ENCODE measurements around the gene LOXHD1. TPM values are rescaled to one million over a fixed set of nuclear protein-coding genes. Genes with fewer than 3 reads are reported as not detected.

The LOXHD1 gene
- total RNA-seq, 2 experiments from 2014 or later, result not detected

- DNase-seq (no peak), ATAC-seq (ENCODE audit: poor library complexity) (no peak)
- H3K27ac Mint-ChIP-seq, result no peak overlapping the region
- no peaks in the 10 kb centered on the region for H3K9me3 Mint-ChIP-seq
- no peak overlapping the region for H3K4me3 ChIP-seq (ENCODE audit: low read length)
- ChIA-PET POLR2A (no interaction called here), CTCF (no interaction called here)
- H3K27me3 ChIP-seq (ENCODE audit: control insufficient read depth in 1 of 2, insufficient read depth in 2 of 2, low read length in 2 of 2), result no peaks in the 10 kb centered on the region
- H3K4me1 ChIP-seq (ENCODE audit: insufficient read depth, low read length), result no peaks in the 10 kb centered on the region
- no peak overlapping the region for H3K4me3 Mint-ChIP-seq
- no peaks in the 10 kb centered on the region for H3K36me3 ChIP-seq (ENCODE audit: insufficient read depth, low read length)
- no peak overlapping the region for H3K27ac ChIP-seq (ENCODE audit: low read depth in 1 of 2, low read length in 2 of 2)
- H3K9me3 ChIP-seq (ENCODE audit: control insufficient read depth in 1 of 2, insufficient read depth in 1 of 2, low read length in 2 of 2), result no peaks in the 10 kb centered on the region
- no peaks in the 10 kb centered on the region for H3K36me3 Mint-ChIP-seq (ENCODE audit: low read depth)
- H3K27me3 Mint-ChIP-seq, result no peaks in the 10 kb centered on the region
- no peak for TF ChIP-seq CTCF (IDR thresholded peaks at IDR 0.05)
- intact Hi-C loops (cut with DNase I, micrococcal nuclease), result no loop called here
- no peaks in the 10 kb centered on the region for H3K4me1 Mint-ChIP-seq (ENCODE audit: low read depth)
Observed at GRCh38 chr18:46704816-46705215, 47.8 kb upstream of the LOXHD1 start.

- DNase-seq, result no peak
- intact Hi-C loops (cut with DNase I, micrococcal nuclease), result no loop called here
- ATAC-seq (ENCODE audit: poor library complexity), result no peak
- Mint-ChIP-seq H3K4me3 (no peak overlapping the region), H3K36me3 (ENCODE audit: low read depth) (no peaks in the 10 kb centered on the region), H3K4me1 (ENCODE audit: low read depth) (no peaks in the 10 kb centered on the region), H3K27ac (no peak overlapping the region), H3K27me3 (no peaks in the 10 kb centered on the region), H3K9me3 (no peaks in the 10 kb centered on the region)
- CTCF ChIA-PET, result no interaction called here
- no peak for TF ChIP-seq CTCF (IDR thresholded peaks at IDR 0.05)
- Histone ChIP-seq H3K27me3 (ENCODE audit: control insufficient read depth in 1 of 2, insufficient read depth in 2 of 2, low read length in 2 of 2) (no peaks in the 10 kb centered on the region), H3K36me3 (ENCODE audit: insufficient read depth, low read length) (no peaks in the 10 kb centered on the region), H3K4me1 (ENCODE audit: insufficient read depth, low read length) (no peaks in the 10 kb centered on the region), H3K27ac (ENCODE audit: low read depth in 1 of 2, low read length in 2 of 2) (no peak overlapping the region), H3K9me3 (ENCODE audit: control insufficient read depth in 1 of 2, insufficient read depth in 1 of 2, low read length in 2 of 2) (peaks cover 0 to 4% of the 10 kb centered on the region in 2 experiments), H3K4me3 (ENCODE audit: low read length) (no peak overlapping the region)
- POLR2A ChIA-PET, result no interaction called here
Observed at GRCh38 chr18:46704189-46704588, 47.2 kb upstream of the LOXHD1 start.

- H3K9me3 ChIP-seq (ENCODE audit: control insufficient read depth in 1 of 2, insufficient read depth in 1 of 2, low read length in 2 of 2), result peaks cover 0 to 4% of the 10 kb centered on the region in 2 experiments
- no peaks in the 10 kb centered on the region for H3K4me1 ChIP-seq (ENCODE audit: insufficient read depth, low read length)
- no peaks in the 10 kb centered on the region for H3K27me3 Mint-ChIP-seq
- H3K9me3 Mint-ChIP-seq, result no peaks in the 10 kb centered on the region
- ATAC-seq (ENCODE audit: poor library complexity), result no peak
- no peak overlapping the region for H3K27ac Mint-ChIP-seq
- intact Hi-C loops (cut with DNase I, micrococcal nuclease), result no loop called here
- no peaks in the 10 kb centered on the region for H3K36me3 Mint-ChIP-seq (ENCODE audit: low read depth)
- no peak overlapping the region for H3K4me3 ChIP-seq (ENCODE audit: low read length)
- ChIA-PET POLR2A (no interaction called here), CTCF (no interaction called here)
- no peaks in the 10 kb centered on the region for H3K36me3 ChIP-seq (ENCODE audit: insufficient read depth, low read length)
- no peak overlapping the region for H3K4me3 Mint-ChIP-seq
- H3K27me3 ChIP-seq (ENCODE audit: control insufficient read depth in 1 of 2, insufficient read depth in 2 of 2, low read length in 2 of 2), result no peaks in the 10 kb centered on the region
- TF ChIP-seq CTCF (IDR thresholded peaks at IDR 0.05), result no peak
- H3K4me1 Mint-ChIP-seq (ENCODE audit: low read depth), result no peaks in the 10 kb centered on the region
- DNase-seq, result no peak
- no peak overlapping the region for H3K27ac ChIP-seq (ENCODE audit: low read depth in 1 of 2, low read length in 2 of 2)
Observed at GRCh38 chr18:46702471-46702870, 45.5 kb upstream of the LOXHD1 start.
